Endometrium (tissue), 2 donors: ENCODE results near the gene KCNJ1.

ENCODE experiments used
- FAIRE-seq: peaks from 2 replicates; lab custom pipeline; 2012; peaks lifted over from hg19 to GRCh38; lab: Jason Lieb, UNC
- donor health status: control.
- donor health status: control.

The KCNJ1 gene

DNA sequence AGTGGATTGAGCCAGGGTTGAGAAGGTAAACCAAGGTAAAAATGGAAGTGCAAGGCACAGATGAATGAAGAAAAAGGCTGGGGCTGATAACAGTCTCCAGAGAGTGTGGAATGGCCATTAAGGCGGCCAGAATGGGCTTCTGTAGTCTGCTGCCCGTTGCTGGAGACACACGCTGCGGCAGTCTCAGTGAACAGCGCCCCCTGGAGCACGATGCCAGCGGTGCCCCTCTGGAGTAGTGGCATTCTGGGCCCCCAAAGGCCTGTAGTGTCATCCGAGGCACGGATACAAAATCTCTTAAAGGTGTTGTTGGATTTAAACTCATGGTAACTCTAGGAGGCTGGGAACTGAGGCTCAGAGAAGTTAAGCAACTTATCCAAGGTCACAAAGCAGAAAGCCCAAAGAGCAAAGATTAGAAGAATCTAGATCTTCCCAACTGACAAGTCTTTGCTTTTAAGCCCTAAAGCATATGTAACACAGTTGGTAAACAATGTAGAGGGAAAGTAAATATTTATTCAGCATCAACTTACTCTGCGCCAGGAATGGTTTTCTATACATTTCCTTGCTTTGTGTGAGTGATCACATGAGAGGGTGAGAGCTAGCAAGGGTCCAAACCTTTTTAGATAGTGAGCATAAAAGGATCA is 18.2 kb downstream of the KCNJ1 start:
- FAIRE-seq = no peak

DNA sequence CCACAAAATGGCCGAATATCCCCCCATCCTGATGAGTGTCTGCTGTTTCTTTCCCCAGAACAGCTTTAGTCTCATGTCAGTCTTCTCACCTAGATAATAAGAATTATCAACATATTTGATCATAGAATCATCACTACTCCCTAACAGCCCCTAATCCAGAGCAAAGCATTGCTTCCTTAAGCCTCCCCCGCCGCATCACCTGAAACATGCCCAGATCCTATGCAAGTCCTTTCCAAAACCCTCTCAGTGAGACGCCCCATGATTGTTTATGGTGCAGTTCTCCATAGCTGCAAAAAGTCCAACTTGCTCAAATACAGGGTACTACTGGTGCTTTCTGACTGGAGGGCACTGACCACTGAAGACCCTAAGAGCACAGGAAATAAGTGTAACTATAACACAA is 20.1 kb downstream of the KCNJ1 start:
- no peak for FAIRE-seq

DNA sequence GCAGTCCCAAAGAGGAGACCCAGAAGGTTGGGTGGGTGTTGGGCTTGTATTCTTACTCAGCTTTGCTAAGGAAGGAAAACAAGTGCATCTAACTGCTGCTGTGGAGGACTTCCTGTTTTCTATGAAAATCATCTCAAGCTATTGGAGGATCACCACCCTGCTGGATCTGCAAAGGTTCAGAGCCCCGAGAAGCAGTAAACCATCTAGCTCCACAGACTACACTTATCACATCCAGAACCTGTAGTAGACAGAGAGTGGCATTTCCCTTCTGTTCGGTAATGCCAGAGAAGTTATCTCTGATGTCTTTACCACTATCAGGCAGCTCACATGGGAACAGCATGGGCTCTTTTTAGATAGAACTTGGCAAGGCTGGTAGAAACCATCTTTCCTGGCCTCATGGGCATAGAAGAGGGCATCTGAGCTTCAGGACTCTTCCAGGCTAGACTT is 21.7 kb downstream of the KCNJ1 start:
- FAIRE-seq = no peak

- FAIRE-seq = no peak
Observed at GRCh38 chr11:128843198-128843785, 23.8 kb downstream of the KCNJ1 start.

DNA sequence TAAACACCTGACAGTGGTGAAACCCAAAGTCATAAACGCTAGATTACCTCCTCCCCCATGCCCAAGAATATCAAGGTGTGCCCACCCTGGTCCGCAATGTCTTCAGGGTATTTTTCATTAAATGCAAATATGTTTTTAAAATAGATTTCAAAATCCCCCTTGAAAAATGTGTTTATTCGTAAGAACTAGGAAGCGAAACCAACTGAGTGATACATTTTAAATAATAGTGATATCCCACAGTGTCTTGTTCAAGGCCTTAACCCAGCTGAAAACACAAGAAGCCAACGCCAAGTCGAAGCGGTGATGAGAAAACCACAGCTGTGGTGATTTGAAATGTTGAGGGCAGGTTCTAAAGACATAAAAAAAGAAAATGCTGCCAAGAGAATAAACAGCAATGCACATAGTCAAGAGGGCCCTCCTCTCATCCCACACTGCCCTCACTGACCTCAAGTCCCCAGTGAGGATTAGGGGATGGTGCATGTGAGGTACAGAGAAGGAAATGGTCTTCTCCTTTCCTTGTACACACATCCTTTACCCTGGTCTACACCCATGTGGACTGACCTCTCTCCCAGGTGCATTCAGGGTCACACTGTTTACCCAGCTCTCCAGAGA is 25.5 kb downstream of the KCNJ1 start:
- no peak for FAIRE-seq

DNA sequence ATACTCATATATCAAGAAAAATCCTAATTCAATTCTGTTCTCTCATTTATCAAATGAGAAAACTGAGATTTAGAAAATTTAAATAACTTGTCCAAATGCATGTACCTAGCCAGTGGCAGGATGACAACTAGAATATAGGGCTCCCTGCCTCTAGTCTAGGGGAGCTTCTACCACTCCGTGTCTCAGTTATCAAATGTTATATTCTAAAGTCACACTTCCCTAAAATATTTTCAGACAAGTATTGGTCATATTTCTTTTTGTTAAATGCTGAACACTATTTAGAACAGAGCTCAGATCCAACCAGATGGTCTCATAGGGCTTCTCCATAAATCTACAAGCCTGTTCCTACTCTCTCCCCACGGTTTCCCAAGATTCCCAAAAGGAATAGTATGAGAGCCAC is 26.3 kb downstream of the KCNJ1 start:
- FAIRE-seq = no peak

DNA sequence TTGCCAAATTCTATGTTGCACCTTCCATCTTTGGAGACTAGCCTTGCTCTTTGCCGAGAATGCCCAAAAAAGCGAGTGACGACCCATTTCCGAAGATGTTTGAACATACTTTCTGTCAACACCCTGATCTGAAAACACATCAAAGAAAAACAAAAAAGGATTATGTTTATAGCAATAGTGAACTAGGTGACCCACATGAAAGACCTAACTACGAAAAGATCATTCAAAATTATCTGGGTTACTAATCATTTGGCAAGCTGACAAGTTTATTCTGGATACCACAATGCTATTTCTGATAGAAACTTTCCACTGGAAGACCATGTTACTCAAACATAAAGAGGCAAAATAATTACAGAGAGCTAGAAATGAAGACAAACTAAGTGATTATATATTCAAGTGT is 27.0 kb downstream of the KCNJ1 start:
- FAIRE-seq = no peak

DNA sequence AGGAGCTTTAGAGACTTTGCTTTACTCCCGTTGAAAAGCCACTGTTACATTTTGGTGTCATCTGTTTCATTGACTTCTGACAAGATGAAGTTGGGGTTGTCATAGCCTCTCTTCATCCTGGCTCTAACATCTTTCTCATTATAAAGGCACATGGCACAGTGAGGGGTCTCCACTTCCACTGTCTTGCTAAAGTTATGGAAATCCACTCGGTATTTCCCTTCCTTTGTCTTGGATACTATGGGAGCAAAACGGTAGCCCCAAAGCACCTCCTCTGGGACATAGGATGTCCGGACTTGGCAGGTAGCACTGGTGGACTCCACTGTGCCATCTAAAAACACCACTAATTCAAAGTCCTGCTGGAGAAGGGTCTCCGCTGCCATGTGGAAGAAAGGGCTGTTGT is 28.0 kb downstream of the KCNJ1 start:
- no peak for FAIRE-seq

GRCh38 chr11:128837627-128838026 is 29.5 kb downstream of the KCNJ1 start:
- FAIRE-seq = no peak

GRCh38 chr11:128835741-128836430 is 31.2 kb downstream of the KCNJ1 start:
- no peak for FAIRE-seq

GRCh38 chr11:128834157-128834556 is 32.9 kb downstream of the KCNJ1 start:
- FAIRE-seq = no peak

GRCh38 chr11:128832121-128832497 is 35.0 kb downstream of the KCNJ1 start:
- no peak for FAIRE-seq

- FAIRE-seq = peak; percentile 66
Observed at GRCh38 chr11:128831174-128832120, 35.6 kb downstream of the KCNJ1 start.

DNA sequence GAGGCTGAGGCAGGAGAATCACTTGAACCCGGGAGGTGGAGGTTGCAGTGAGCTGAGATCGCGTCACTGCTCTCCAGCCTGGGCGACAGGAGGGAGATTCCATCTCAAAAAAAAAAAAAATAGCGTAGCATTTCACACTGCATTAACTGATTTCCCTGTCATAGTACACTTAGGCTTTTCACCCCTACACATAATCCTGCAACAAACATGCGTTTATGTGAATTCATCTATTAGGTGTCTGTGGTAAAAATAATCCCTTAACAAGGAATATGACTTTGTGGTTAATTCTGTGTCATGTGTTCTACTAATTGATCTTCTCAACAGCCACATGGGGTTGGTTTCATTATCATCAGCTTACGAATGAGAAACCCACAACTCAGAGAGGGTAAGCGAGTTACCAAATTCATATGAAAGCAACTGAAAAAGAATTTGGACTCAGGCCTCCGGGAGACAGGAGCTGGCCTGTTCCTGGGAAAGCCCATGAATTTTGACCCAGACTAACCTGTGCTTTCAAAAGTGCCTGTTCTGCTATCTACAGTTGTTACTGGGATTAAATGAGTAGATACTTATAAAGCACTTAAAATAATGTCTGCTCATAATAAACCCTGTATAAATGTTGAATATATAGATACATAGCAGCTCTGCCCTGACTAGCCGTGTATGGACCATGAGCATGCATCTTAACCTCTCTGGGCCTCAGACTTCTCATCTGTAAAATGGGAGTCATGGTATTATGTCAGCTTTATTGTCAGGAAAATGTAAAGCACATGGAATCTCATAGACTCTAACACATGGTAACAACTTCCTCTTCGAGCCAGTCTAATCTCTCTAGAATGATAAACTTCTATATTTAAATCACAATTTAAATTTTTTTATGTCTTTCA is 36.6 kb downstream of the KCNJ1 start:
- no peak for FAIRE-seq

GRCh38 chr11:128828350-128828749 is 38.7 kb downstream of the KCNJ1 start:
- no peak for FAIRE-seq

DNA sequence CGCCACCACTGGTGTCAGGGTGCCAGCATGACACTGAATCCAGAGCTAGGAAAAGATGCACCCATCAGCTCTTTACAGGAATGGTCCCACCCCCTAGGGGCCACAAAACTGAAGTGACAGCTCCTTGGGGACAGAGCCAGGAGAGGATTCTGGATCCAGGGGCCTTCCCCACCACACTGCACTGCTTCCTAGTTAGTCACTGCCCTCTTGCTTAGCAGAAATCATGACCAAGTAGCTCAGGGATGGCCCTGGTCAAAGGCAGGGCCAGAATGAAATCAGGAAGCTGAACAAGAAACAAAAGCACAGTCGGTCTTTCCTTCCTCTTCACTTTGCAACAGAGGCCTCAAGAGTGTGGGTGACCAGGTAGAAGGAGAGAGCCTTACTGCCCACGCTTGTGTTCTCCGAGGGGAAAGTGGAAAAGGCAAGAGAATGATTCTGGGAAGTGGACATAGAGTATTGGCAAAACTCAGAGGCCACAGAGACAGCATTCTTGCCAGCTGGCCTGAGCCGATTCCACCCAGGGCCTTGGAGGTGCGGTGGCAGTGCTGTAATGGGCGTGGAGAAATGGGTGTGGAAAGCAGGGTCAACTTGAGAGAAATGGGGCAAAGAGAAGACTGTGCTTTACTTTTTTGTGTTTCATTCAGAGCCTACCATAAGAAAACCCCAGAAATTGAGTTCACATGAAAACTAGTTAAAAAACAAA is 39.8 kb downstream of the KCNJ1 start:
- no peak for FAIRE-seq

DNA sequence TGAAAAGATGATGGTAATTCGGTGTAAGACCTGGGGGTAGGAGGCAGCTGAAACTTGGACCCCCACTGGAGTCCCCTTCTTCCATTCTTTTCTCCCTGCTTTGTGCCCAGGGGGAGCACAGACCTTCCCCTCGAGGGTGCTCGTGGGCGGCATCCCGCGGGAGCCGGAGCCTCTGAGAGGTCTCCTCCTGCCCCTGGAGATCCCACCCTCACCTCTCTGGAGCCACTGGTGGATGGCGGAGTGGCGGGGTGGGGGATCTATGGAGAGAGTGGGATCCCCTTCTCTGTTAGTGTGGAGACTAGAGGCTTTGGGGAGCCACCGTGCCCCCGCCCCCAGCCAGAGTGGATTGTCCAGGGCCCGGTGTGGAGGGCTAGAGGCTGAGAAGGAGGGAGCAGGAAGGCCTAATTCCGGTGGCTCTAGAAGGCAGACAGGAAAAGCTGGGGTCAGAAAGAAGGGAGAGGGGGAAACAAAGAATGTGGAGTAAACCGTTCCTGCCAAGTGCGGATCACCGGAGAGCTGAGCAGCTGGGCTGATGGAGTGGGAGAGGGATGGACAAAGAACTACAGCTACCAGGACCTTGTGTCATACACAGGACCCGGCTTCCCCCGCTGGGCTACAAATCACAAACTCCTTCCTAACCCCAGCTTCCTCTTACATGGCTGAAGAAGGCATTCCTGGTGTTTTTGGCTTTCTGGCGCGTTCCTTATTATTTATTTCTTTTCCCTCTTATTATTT is 41.9 kb downstream of the KCNJ1 start:
- no peak for FAIRE-seq

DNA sequence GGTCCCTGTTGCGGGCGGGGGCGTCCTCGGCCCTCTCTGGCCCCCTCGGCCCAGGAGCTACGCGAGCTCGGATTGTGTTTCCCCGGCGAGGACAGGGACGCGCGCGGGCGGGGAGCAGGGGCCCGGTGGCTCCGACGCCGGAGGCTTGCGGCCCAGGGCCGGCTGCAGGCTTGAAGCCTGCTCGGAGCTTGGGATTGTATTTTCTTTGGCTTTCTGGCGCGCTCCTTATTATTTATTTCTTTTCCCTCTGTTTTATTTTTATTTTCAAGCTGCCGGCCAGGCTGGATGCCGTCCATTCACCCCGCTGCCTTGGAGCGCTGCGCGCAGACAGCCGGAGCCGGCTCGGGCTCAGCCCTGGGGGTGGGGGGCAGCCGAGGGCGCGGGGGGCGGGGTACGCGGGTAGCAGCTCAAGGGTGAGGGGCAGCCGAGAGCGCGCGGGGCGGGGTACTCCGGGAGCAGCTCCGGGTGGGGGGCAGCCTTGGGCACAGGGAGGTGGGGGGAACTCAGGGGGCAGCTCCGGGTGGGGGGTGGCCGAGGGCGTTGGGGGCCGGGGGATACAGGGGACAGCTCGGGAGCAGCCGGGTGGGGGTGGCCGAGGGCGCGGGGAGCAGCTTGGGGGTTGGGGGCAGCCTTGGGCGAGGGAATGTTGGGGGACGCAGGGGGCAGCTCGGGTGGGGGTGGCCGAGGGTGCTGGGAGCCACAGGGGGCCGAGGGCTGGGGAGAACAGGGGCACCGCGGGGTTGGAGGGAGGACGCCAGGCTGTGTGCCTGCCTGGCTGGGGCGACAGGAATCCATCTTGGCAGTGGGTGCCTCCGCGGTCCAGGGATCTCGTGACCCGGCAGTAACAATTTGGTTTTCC is 42.7 kb downstream of the KCNJ1 start:
- FAIRE-seq = no peak

GRCh38 chr11:128823753-128824152 is 43.3 kb downstream of the KCNJ1 start:
- FAIRE-seq = no peak
